Glutamatergic neuron (in vitro differentiated cells): Measurements from ENCODE around the gene AQP10. TPM values are rescaled to one million over a fixed set of nuclear protein-coding genes. Genes with fewer than 3 reads are reported as not detected.

Experiments
- DNase-seq: peaks from one replicate; pipeline ENCODE4 v3.0.0; 2022
- H3K27ac Mint-ChIP-seq: one replicate; pipeline ENCODE4 v1.8.0; 2020; ENCODE audit warnings: mild to moderate bottlenecking, mixed read lengths, inconsistent platforms; ENCODE audit not compliant: unreplicated experiment
- H3K27me3 Mint-ChIP-seq: one replicate; pipeline ENCODE4 v1.8.0; 2020; ENCODE audit warnings: mild to moderate bottlenecking, moderate library complexity, mixed read lengths, inconsistent platforms; ENCODE audit not compliant: unreplicated experiment
- H3K36me3 Mint-ChIP-seq: one replicate; pipeline ENCODE4 v1.8.0; 2020; ENCODE audit warnings: mild to moderate bottlenecking, mixed read lengths, inconsistent platforms; ENCODE audit not compliant: unreplicated experiment
- H3K4me1 Mint-ChIP-seq: one replicate; pipeline ENCODE4 v1.8.0; 2020; ENCODE audit warnings: mild to moderate bottlenecking, low read depth, mixed read lengths, inconsistent platforms; ENCODE audit not compliant: unreplicated experiment
- H3K4me3 Mint-ChIP-seq: one replicate; pipeline ENCODE4 v1.8.0; 2020; ENCODE audit warnings: mild to moderate bottlenecking, mixed read lengths, inconsistent platforms; ENCODE audit not compliant: unreplicated experiment
- H3K9me3 Mint-ChIP-seq: one replicate; pipeline ENCODE4 v1.8.0; 2020; ENCODE audit warnings: mild to moderate bottlenecking, moderate library complexity, mixed read lengths, inconsistent platforms; ENCODE audit not compliant: unreplicated experiment
- CTCF ChIP-seq: fragments of 200-600 bp; sonication (generic); IDR thresholded peaks from one replicate; pipeline ENCODE4 v1.5.0; 2021; ENCODE audit not compliant: partially characterized antibody, unreplicated experiment
- total RNA-seq: library from RNA; stranded (reverse); fragmentation: NEBNext Ultra II Directional; extraction: Animal tissue kit (Norgen Biotek cat#: 25700); gene quantifications from one replicate; pipeline ENCODE4 v1.2.1, GENCODE V29; 2021; ENCODE audit not compliant: unreplicated experiment

The AQP10 gene
- total RNA-seq, 1 donor from 2014 or later, result not detected

- Mint-ChIP-seq H3K36me3 (peaks cover 3% of the 10 kb centered on the region), H3K4me3 (peak overlapping the region; percentile 87), H3K27me3 (peaks cover 17% of the 10 kb centered on the region), H3K4me1 (peaks cover 29% of the 10 kb centered on the region), H3K9me3 (peaks cover 6% of the 10 kb centered on the region), H3K27ac (peak overlapping the region; percentile 85)
- DNase-seq, result peak; percentile 48
- no peak for TF ChIP-seq CTCF
Observed at GRCh38 chr1:154329152-154329521, 8.2 kb downstream of the AQP10 start.

GRCh38 chr1:154329551-154330131 lies 8.7 kb downstream of the AQP10 start:
- peaks cover 29% of the 10 kb centered on the region for H3K4me1 Mint-ChIP-seq
- H3K4me3 Mint-ChIP-seq, result peak overlapping the region; percentile 87
- peak; percentile 36 for DNase-seq
- TF ChIP-seq CTCF, result no peak
- peaks cover 17% of the 10 kb centered on the region for H3K27me3 Mint-ChIP-seq
- H3K9me3 Mint-ChIP-seq, result peaks cover 6% of the 10 kb centered on the region
- peaks cover 3% of the 10 kb centered on the region for H3K36me3 Mint-ChIP-seq
- H3K27ac Mint-ChIP-seq, result peak overlapping the region; percentile 85

GRCh38 chr1:154330669-154331068 lies 9.8 kb downstream of the AQP10 start:
- peaks cover 15% of the 10 kb centered on the region for H3K27me3 Mint-ChIP-seq
- no peak overlapping the region for H3K27ac Mint-ChIP-seq
- H3K4me1 Mint-ChIP-seq, result peaks cover 29% of the 10 kb centered on the region
- peaks cover 3% of the 10 kb centered on the region for H3K36me3 Mint-ChIP-seq
- H3K9me3 Mint-ChIP-seq, result peaks cover 6% of the 10 kb centered on the region
- TF ChIP-seq CTCF, result no peak
- DNase-seq, result no peak
- peak overlapping the region; percentile 87 for H3K4me3 Mint-ChIP-seq

GRCh38 chr1:154334079-154335024 lies 13.5 kb downstream of the AQP10 start:
- Mint-ChIP-seq H3K4me3 (peak overlapping the region; percentile 18), H3K36me3 (peaks cover 9% of the 10 kb centered on the region), H3K9me3 (peaks cover 2% of the 10 kb centered on the region), H3K4me1 (peaks cover 13% of the 10 kb centered on the region), H3K27ac (peak overlapping the region; percentile 15), H3K27me3 (peaks cover 9% of the 10 kb centered on the region)
- DNase-seq, result no peak
- no peak for TF ChIP-seq CTCF
